GM12878 (cell line): Measurements from ENCODE around the gene TUT1. TPM values are rescaled to one million over a fixed set of nuclear protein-coding genes. Genes with fewer than 3 reads are reported as not detected.

ENCODE experiments used
- ATAC-seq: fragments of 200-7000 bp; cut with Tn5 transposase; 3 replicates; pipeline ENCODE4 v1.9.1; 2020; ENCODE audit warnings: mild to moderate bottlenecking, moderate library complexity
- BruUV-seq: library from RNA; stranded (reverse); fragments of 400-500 nt; replicated peaks from 2 replicates; lab custom pipeline; 2021; lab: Mats Ljungman, UMichigan
- CTCF ChIA-PET: fragments of 300-600 bp; sonication (Branson Sonifier 250); formaldehyde crosslinking; extraction: SDS; loops from one replicate; lab custom pipeline; 2021; ENCODE audit warnings: inconsistent platforms; lab: Yijun Ruan, JAX
- POLR2A ChIA-PET: fragments of 350-600 bp; formaldehyde crosslinking; extraction: SDS; loops from one replicate; lab custom pipeline; 2021; ENCODE audit warnings: inconsistent platforms; lab: Charles Lee
- RAD21 ChIA-PET: fragments of 300-600 bp; sonication (Branson Sonifier 250); formaldehyde crosslinking; loops from one replicate; lab custom pipeline; 2023; ENCODE audit warnings: antibody characterized with exemption; ENCODE audit not compliant: unreplicated experiment; lab: Charles Lee
- SMC1A ChIA-PET: fragments of 300-600 bp; sonication (Branson Sonifier 250); formaldehyde crosslinking; loops from one replicate; lab custom pipeline; 2023; ENCODE audit not compliant: unreplicated experiment, uncharacterized antibody; lab: Charles Lee
- DNase-seq: peaks from one replicate; pipeline ENCODE4 v3.0.0-alpha.2; 2011; ENCODE audit warnings: low read depth, low spot score
- FAIRE-seq: peaks from 3 replicates; lab custom pipeline; 2011; peaks lifted over from hg19 to GRCh38; lab: Jason Lieb, UNC
- H2AFZ ChIP-seq: 2 replicates; pipeline ENCODE4 v1.6.0; 2011; ENCODE audit warnings: low read depth, low read length, control low read depth; ENCODE audit not compliant: control insufficient read depth
- H3K27ac ChIP-seq: 2 replicates; pipeline ENCODE4 v1.5.1; 2011; ENCODE audit warnings: control low read depth; ENCODE audit not compliant: control insufficient read depth, insufficient read depth
- H3K27me3 ChIP-seq, 2 experiments: replicated peaks in 1 of 2; 2 replicates each; pipeline versions ENCODE4 v1.6.0 to v1.6.1; 2011; ENCODE audit warnings: low read length in 1 of 2; ENCODE audit not compliant: control insufficient read depth in 2 of 2, insufficient read depth in 2 of 2
- H3K36me3 ChIP-seq, 2 experiments: 2 replicates each; pipeline ENCODE4 v1.5.1; 2011; ENCODE audit warnings: low read length in 1 of 2; ENCODE audit not compliant: control insufficient read depth in 2 of 2, insufficient read depth in 2 of 2
- H3K4me1 ChIP-seq: 2 replicates; pipeline ENCODE4 v1.6.1; 2011; ENCODE audit warnings: mild to moderate bottlenecking, low read length, moderate library complexity, mixed read lengths; ENCODE audit not compliant: control insufficient read depth, insufficient read depth
- H3K4me2 ChIP-seq: 2 replicates; pipeline ENCODE4 v1.6.0; 2011; ENCODE audit warnings: control low read depth; ENCODE audit not compliant: control insufficient read depth, insufficient read depth
- H3K4me3 ChIP-seq: fragments of 200-600 bp; sonication (generic); 2 replicates; pipeline ENCODE4 v1.5.1; 2016
- H3K79me2 ChIP-seq: 2 replicates; pipeline ENCODE4 v1.6.0; 2011; ENCODE audit warnings: low read length; ENCODE audit not compliant: control insufficient read depth, insufficient read depth
- H3K9ac ChIP-seq: 2 replicates; pipeline ENCODE4 v1.8.0; 2011; ENCODE audit warnings: low read length, control low read depth, mixed read lengths; ENCODE audit not compliant: control insufficient read depth, insufficient read depth
- H3K9me3 ChIP-seq: replicated peaks from 3 replicates; pipeline ENCODE4 v1.5.1; 2011; ENCODE audit warnings: mild to moderate bottlenecking, low read length; ENCODE audit not compliant: control insufficient read depth, insufficient read depth
- H4K20me1 ChIP-seq: 2 replicates; pipeline ENCODE4 v1.6.0; 2011; ENCODE audit not compliant: control insufficient read depth, insufficient read depth
- IRF4 ChIP-seq: IDR thresholded peaks from 2 replicates; pipeline ENCODE4 v1.6.1; 2011; ENCODE audit warnings: low read depth, low read length
- KAT2A ChIP-seq: conservative IDR thresholded peaks from 2 replicates; pipeline ENCODE4 v1.6.1; 2011; ENCODE audit warnings: low read depth, low read length; ENCODE audit not compliant: control insufficient read depth
- SMARCA5 ChIP-seq: fragments of 450-650 bp; IDR thresholded peaks from 2 replicates; pipeline ENCODE4 v1.6.1; 2017; ENCODE audit warnings: mild to moderate bottlenecking
- WGBS: methylation state at CpG from one replicate; pipeline ENCODE4 v1.1.6; 2016; ENCODE audit warnings: low lambda C conversion rate; ENCODE audit not compliant: insufficient replicate concordance, insufficient coverage; ENCODE audit errors: missing lambda C conversion rate; 5-methylcytosine and 5-hydroxymethylcytosine counted together
- in situ Hi-C: fragments of 300-500 bp; cut with MboI; formaldehyde crosslinking; loops from 9 replicates; pipeline ENCODE4 v1.14.3; 2018; ENCODE audit warnings: mixed read lengths
- intact Hi-C: fragments of 100-400 bp; cut with micrococcal nuclease; formaldehyde crosslinking; loops from one replicate; pipeline ENCODE4 v1.14.2; 2022; ENCODE audit not compliant: unreplicated experiment
- polyA plus RNA-seq, 11 experiments: library from polyadenylated mRNA; depleted of rRNA in 4 of 11; unstranded in 6 of 11; stranded (reverse) in 5 of 11; fragments of >200 nt; fragmentation: Nextera tagmentation in 4 of 11; fragmentation: Illumina TruSeq in 1 of 11; extraction: Ambion mirVana in 4 of 11; extraction: Trizol in 1 of 11; gene quantifications; 1 replicate in 1 of 11; 2 replicates in 10 of 11; pipeline versions ENCODE4 v1.2.1 to v1.2.3, GENCODE V29; 2011 to 2016; ENCODE audit warnings: inconsistent platforms in 2 of 11, missing spikeins in 2 of 11, low read depth in 1 of 11
- total RNA-seq, 4 experiments: library from RNA; depleted of rRNA in 3 of 4; stranded (reverse); fragments of >200 nt in 3 of 4; fragmentation: Illumina TruSeq in 1 of 4; extraction: Trizol in 1 of 4; gene quantifications; 2 replicates each; pipeline versions ENCODE4 v1.2.1 to v1.2.3, GENCODE V29; 2013 to 2021
- TF ChIP-seq, protein P1 (sequence below): fragments of 450-650 bp; IDR thresholded peaks from 2 replicates; pipeline ENCODE4 v1.6.1; 2017; ENCODE audit warnings: mild to moderate bottlenecking, moderate library complexity
- TF ChIP-seq, protein P2 (sequence below): IDR thresholded peaks from 2 replicates; pipeline ENCODE4 v1.6.1; 2011; ENCODE audit warnings: borderline replicate concordance, low read depth, mild to moderate bottlenecking, moderate library complexity, mixed read lengths, low read length; ENCODE audit not compliant: insufficient read depth; ENCODE audit errors: extremely low read length
- TF ChIP-seq, protein P3 (sequence below): fragments of 450-650 bp; IDR thresholded peaks from 2 replicates; pipeline ENCODE4 v1.6.1; 2016; ENCODE audit warnings: mild to moderate bottlenecking
- TF ChIP-seq, protein P4 (sequence below): IDR thresholded peaks from 2 replicates; pipeline ENCODE4 v1.6.1; 2011; ENCODE audit warnings: low read depth, mild to moderate bottlenecking, low read length, moderate library complexity, borderline replicate concordance; ENCODE audit errors: extremely low read depth

Gene TUT1
- total and polyA plus RNA-seq, 10 of the 15 experiments (the other 5 are each of a cell fraction or from before 2014, with no cell fraction given) = 1.1 to 29.9 (median 16.2) TPM

DNA sequence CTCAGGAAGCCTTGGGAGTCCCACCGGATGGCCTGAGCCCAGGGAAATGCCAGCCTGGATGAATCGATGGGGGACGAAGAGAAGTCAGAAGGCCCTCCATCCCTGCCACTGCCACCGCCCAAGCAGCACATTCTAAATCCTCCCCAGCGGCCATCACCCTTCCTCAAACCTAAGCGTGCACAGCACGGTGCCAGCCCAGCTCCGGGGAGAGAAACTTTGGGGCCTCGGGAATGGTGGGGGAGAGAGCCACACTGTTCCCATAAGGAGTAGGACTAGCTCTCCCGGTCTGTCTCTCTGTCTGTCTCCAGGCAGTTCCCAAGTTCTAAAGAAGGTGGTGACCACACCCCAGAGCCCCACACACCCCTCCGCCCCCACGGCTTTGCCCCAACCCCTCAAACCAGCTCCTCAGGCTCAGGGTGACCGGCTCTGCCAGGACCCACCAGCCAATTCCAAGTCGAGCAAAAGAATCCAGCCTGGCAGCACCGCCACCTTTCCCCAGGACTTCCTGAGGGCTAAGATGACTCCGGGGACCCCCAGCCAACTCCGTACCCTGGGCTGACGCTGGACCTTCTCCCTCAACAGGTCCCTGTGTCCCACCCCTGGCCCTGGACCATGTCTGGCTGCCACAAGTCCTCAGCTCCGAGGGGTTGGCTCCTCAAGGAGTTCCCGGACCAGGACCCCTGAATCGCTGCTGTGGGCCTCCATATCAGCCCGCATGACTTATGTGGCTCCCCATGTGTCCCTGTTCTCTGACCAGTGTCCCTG lies 47.5 kb downstream of the TUT1 start:
- no peak for ATAC-seq
- Histone ChIP-seq H3K36me3 (no peaks in the 10 kb centered on the region), H3K27me3 (no peaks in the 10 kb centered on the region; a peak in 2 of 4 replicates), H3K79me2 (peaks cover 63% of the 10 kb centered on the region), H4K20me1 (no peaks in the 10 kb centered on the region; the same call in 1 of the 2 replicates), H3K9ac (peak overlapping the region; percentile 51), H3K9me3 (no peaks in the 10 kb centered on the region), H2AFZ (no peak overlapping the region), H3K27ac (peak overlapping the region; percentile 65), H3K4me1 (peaks cover 69% of the 10 kb centered on the region), H3K4me2 (peak overlapping the region; percentile 97), H3K4me3 (peak overlapping the region; percentile 84)
- 29% methylated on average over 22 of the region's 22 CpGs for WGBS
- ChIA-PET RAD21 (interaction anchor here (0.7 to 9.1 kb wide), 20 partner anchors 12 to 313 kb away, joined by 3 to 313 read pairs (median 11); partner anchors contain the start of genes C11orf98, CSKMT, EEF1G and HNRNPUL2), SMC1A (interaction anchor here (0.7 to 7.0 kb wide), 21 partner anchors 12 to 163 kb away, joined by 3 to 212 read pairs (median 4); partner anchors contain the start of genes C11orf98, CSKMT, EEF1G and TUT1), CTCF (interaction anchor here (0.5 to 9.0 kb wide), 33 partner anchors 8 to 462 kb away, joined by 3 to 280 read pairs (median 6); partner anchors contain the start of genes B3GAT3, EEF1G, LRRN4CL and SCGB1A1), POLR2A (interaction anchor here (0.5 to 10.3 kb wide), 16 partner anchors 12 to 787 kb away, joined by 3 to 188 read pairs (median 4); partner anchors contain the start of genes B3GAT3, C11orf98, CSKMT and EEF1G)
- TF ChIP-seq, protein P1, sequence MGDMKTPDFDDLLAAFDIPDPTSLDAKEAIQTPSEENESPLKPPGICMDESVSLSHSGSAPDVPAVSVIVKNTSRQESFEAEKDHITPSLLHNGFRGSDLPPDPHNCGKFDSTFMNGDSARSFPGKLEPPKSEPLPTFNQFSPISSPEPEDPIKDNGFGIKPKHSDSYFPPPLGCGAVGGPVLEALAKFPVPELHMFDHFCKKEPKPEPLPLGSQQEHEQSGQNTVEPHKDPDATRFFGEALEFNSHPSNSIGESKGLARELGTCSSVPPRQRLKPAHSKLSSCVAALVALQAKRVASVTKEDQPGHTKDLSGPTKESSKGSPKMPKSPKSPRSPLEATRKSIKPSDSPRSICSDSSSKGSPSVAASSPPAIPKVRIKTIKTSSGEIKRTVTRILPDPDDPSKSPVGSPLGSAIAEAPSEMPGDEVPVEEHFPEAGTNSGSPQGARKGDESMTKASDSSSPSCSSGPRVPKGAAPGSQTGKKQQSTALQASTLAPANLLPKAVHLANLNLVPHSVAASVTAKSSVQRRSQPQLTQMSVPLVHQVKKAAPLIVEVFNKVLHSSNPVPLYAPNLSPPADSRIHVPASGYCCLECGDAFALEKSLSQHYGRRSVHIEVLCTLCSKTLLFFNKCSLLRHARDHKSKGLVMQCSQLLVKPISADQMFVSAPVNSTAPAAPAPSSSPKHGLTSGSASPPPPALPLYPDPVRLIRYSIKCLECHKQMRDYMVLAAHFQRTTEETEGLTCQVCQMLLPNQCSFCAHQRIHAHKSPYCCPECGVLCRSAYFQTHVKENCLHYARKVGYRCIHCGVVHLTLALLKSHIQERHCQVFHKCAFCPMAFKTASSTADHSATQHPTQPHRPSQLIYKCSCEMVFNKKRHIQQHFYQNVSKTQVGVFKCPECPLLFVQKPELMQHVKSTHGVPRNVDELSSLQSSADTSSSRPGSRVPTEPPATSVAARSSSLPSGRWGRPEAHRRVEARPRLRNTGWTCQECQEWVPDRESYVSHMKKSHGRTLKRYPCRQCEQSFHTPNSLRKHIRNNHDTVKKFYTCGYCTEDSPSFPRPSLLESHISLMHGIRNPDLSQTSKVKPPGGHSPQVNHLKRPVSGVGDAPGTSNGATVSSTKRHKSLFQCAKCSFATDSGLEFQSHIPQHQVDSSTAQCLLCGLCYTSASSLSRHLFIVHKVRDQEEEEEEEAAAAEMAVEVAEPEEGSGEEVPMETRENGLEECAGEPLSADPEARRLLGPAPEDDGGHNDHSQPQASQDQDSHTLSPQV = no peak
- TF ChIP-seq, protein P2, sequence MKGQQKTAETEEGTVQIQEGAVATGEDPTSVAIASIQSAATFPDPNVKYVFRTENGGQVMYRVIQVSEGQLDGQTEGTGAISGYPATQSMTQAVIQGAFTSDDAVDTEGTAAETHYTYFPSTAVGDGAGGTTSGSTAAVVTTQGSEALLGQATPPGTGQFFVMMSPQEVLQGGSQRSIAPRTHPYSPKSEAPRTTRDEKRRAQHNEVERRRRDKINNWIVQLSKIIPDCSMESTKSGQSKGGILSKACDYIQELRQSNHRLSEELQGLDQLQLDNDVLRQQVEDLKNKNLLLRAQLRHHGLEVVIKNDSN = no peak
- TF ChIP-seq SMARCA5 (no peak), IRF4 (no peak), KAT2A (no peak)
- TF ChIP-seq, protein P3, sequence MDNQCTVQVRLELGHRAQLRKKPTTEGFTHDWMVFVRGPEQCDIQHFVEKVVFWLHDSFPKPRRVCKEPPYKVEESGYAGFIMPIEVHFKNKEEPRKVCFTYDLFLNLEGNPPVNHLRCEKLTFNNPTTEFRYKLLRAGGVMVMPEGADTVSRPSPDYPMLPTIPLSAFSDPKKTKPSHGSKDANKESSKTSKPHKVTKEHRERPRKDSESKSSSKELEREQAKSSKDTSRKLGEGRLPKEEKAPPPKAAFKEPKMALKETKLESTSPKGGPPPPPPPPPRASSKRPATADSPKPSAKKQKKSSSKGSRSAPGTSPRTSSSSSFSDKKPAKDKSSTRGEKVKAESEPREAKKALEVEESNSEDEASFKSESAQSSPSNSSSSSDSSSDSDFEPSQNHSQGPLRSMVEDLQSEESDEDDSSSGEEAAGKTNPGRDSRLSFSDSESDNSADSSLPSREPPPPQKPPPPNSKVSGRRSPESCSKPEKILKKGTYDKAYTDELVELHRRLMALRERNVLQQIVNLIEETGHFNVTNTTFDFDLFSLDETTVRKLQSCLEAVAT = peak; percentile 48
- TF ChIP-seq, protein P4, sequence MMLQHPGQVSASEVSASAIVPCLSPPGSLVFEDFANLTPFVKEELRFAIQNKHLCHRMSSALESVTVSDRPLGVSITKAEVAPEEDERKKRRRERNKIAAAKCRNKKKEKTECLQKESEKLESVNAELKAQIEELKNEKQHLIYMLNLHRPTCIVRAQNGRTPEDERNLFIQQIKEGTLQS = no peak
- no peak for FAIRE-seq
- intact Hi-C loops (loop anchor here (5.0 kb wide), 1 partner anchor 102 kb away; no protein-coding TSS in a partner anchor), in situ Hi-C loops (no loop called here)
- DNase-seq = no peak
- no TSS peak for BruUV-seq
